ENCODE measurements around the gene CENPO.

DNA sequence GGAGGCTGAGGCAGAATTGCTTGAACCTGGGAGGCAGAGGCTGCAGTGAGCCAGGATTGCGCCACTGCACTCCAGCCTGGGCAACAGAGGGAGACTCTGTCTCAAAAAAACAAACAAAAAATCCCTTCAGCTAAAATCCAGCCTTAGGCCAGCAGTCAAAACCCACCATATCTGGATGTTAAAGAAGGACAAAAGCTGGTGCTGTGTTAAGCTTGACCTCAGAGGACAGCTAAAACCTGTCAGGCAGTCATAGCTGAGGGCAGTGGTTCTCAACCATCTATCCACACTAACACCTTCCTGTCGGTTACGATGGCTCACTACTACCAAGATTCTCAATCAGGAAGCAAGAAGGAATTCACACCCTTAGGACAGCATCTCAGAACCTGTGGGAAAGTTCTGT lies 9.6 kb upstream of the CENPO start:
- TF ChIP-seq, protein P1, sequence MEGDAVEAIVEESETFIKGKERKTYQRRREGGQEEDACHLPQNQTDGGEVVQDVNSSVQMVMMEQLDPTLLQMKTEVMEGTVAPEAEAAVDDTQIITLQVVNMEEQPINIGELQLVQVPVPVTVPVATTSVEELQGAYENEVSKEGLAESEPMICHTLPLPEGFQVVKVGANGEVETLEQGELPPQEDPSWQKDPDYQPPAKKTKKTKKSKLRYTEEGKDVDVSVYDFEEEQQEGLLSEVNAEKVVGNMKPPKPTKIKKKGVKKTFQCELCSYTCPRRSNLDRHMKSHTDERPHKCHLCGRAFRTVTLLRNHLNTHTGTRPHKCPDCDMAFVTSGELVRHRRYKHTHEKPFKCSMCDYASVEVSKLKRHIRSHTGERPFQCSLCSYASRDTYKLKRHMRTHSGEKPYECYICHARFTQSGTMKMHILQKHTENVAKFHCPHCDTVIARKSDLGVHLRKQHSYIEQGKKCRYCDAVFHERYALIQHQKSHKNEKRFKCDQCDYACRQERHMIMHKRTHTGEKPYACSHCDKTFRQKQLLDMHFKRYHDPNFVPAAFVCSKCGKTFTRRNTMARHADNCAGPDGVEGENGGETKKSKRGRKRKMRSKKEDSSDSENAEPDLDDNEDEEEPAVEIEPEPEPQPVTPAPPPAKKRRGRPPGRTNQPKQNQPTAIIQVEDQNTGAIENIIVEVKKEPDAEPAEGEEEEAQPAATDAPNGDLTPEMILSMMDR (IDR thresholded peaks at IDR 0.05; ENCODE audit: low read depth, low read length), result no peak
- no peak for TF ChIP-seq EZH2phosphoT487 (IDR thresholded peaks at IDR 0.05; ENCODE audit: low read depth)

All from OCI-LY3 (cell line).